WTC11 (cell line): ENCODE data around the gene RNF135.

Experiments
- ATF1 ChIP-seq: sonication (generic); formaldehyde crosslinking; IDR thresholded peaks from 2 replicates; pipeline ENCODE4 v1.8.1; 2023; ENCODE audit warnings: mild to moderate bottlenecking, moderate library complexity, missing genetic modification reagents
- ATF3 ChIP-seq: sonication (generic); formaldehyde crosslinking; conservative IDR thresholded peaks from 2 replicates; pipeline ENCODE4 v1.8.1; 2022; ENCODE audit warnings: mild to moderate bottlenecking, missing genetic modification reagents
- CREM ChIP-seq: sonication (generic); formaldehyde crosslinking; IDR thresholded peaks from 2 replicates; pipeline ENCODE4 v1.8.1; 2022; ENCODE audit warnings: mild to moderate bottlenecking, missing genetic modification reagents, moderate library complexity
- CTCF ChIP-seq: fragments of 200-600 bp; IDR thresholded peaks from 2 replicates; pipeline ENCODE4 v1.8.0; 2022; ENCODE audit warnings: antibody characterized with exemption
- E2F4 ChIP-seq: sonication (generic); formaldehyde crosslinking; IDR thresholded peaks from 2 replicates; pipeline ENCODE4 v1.8.1; 2022; ENCODE audit warnings: low read depth, mild to moderate bottlenecking, moderate library complexity, missing genetic modification reagents, borderline replicate concordance
- IRF2 ChIP-seq: sonication (generic); formaldehyde crosslinking; IDR thresholded peaks from 2 replicates; pipeline ENCODE4 v1.8.0; 2022; ENCODE audit warnings: low read depth, missing genetic modification reagents, borderline replicate concordance
- PRDM15 ChIP-seq: sonication (generic); formaldehyde crosslinking; IDR thresholded peaks from 2 replicates; pipeline ENCODE4 v1.8.0; 2022; ENCODE audit warnings: missing genetic modification reagents
- SMAD3 ChIP-seq: sonication (generic); formaldehyde crosslinking; IDR thresholded peaks from 2 replicates; pipeline ENCODE4 v1.8.0; 2022; ENCODE audit warnings: missing genetic modification reagents, mild to moderate bottlenecking, borderline replicate concordance
- ZNF121 ChIP-seq: sonication (generic); formaldehyde crosslinking; IDR thresholded peaks from 2 replicates; pipeline ENCODE4 v1.8.0; 2023; ENCODE audit warnings: missing genetic modification reagents
- ZNF138 ChIP-seq: sonication (generic); formaldehyde crosslinking; conservative IDR thresholded peaks from 2 replicates; pipeline ENCODE4 v1.8.1; 2022; ENCODE audit warnings: mild to moderate bottlenecking, moderate library complexity, missing genetic modification reagents
- ZNF263 ChIP-seq: sonication (generic); formaldehyde crosslinking; IDR thresholded peaks from 2 replicates; pipeline ENCODE4 v1.8.1; 2022; ENCODE audit warnings: low read depth, mild to moderate bottlenecking, moderate library complexity, missing genetic modification reagents

- TF ChIP-seq CTCF (no peak), ZNF263 (CRISPR knock-in tag) (no peak), E2F4 (no peak), ATF3 (no peak), CREM (CRISPR knock-in tag) (no peak), ZNF121 (no peak), IRF2 (CRISPR knock-in tag) (no peak), SMAD3 (CRISPR knock-in tag) (no peak), ATF1 (no peak), PRDM15 (CRISPR knock-in tag) (no peak), ZNF138 (CRISPR knock-in tag) (no peak)
These were observed 12.7 kb upstream of the RNF135 start for GRCh38 chr17:30958187-30958586.
